ENCODE measurements around the gene FXYD1.

FXYD1 gene

DNA sequence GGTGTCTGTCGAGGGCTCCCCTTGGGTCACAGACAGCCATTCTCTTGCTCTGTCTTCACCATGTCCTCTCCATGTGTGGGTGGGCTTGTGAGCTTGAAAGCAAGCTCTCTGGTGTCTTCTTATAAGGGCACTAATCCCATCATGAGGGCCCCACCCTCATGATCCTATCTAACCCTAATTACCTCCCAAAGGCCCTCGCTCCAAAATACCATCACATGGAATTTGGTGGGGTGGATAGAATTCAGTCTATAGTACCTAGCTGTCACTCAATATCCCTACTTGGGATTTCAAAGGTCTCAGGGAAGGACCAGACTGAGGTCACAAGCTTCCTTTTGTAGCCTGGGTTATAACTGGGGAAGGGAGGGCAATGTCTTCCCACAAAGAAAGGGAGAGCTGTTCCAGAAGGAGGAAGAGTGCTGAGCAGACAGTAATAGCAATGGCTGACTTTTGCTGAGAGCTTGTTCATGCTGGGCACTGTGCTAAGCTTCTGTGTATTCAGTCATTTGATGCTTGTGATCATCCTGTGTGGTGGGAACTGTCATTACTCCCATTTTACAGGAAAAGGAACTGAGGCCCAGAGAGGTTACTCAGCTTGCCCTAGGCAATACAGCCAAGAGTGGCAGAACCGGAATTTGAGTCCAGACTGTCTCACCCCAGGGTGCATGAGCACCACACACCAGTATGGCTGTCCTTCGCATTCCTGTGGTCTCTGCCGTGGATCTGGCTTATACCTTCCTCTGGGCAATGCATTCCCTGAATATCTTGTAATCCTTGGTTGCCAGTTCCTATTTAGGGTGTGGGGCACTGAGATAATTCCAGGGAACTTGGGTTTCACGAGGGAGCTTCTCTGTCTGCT is 24.1 kb downstream of the FXYD1 start:
- Histone ChIP-seq H3K4me2 (ENCODE audit: low read length) (no peak overlapping the region), H3K27ac (ENCODE audit: low read depth, low read length) (peak overlapping the region; percentile 76), H2BK12ac (ENCODE audit: low read length) (peak overlapping the region; percentile 68), H3K23ac (ENCODE audit: low read length) (no peak overlapping the region), H3K36me3 (ENCODE audit: control insufficient read depth in 1 of 2, insufficient read depth in 2 of 2, low read length in 2 of 2) (peaks cover 23 to 48% of the 10 kb centered on the region in 2 experiments), H3K79me1 (ENCODE audit: low read length) (peaks cover 15% of the 10 kb centered on the region), H3K9ac (ENCODE audit: low read length) (no peak overlapping the region), H3K18ac (ENCODE audit: low read length) (no peak overlapping the region), H3K14ac (ENCODE audit: low read length) (no peak overlapping the region), H4K12ac (ENCODE audit: low read depth, low read length) (no peak overlapping the region), H3K4me3 (ENCODE audit: low read depth, low read length) (no peak overlapping the region), H2AFZ (ENCODE audit: insufficient read depth, low read length, poor library complexity) (no peak overlapping the region), H3K4me1 (ENCODE audit: control insufficient read depth in 1 of 2, insufficient read depth in 2 of 2, low read length in 2 of 2) (peaks cover 8 to 17% of the 10 kb centered on the region in 2 experiments), H3K27me3 (ENCODE audit: insufficient read depth, low read length) (no peaks in the 10 kb centered on the region), H2BK120ac (ENCODE audit: insufficient read depth, low read length, poor library complexity) (peak overlapping the region; percentile 87), H3K79me2 (ENCODE audit: control insufficient read depth, insufficient read depth, low read length, poor library complexity) (no peaks in the 10 kb centered on the region), H3K9me3 (ENCODE audit: insufficient read depth, low read depth, low read length) (peaks cover 16% of the 10 kb centered on the region), H4K91ac (ENCODE audit: low read depth, low read length) (peak overlapping the region; percentile 57), H4K8ac (ENCODE audit: low read depth, low read length) (no peak overlapping the region), H3K4ac (ENCODE audit: low read depth, low read length) (no peak overlapping the region), H2AK5ac (ENCODE audit: low read length) (peak overlapping the region; percentile 73), H2BK5ac (ENCODE audit: low read depth, low read length, poor library complexity) (peak overlapping the region; percentile 38)
- no CpG with 5 or more reads among the region's 6 CpGs for WGBS (ENCODE audit: extremely low coverage, insufficient coverage, insufficient read length)
- DNase-seq: peak; percentile 99 to 100

DNA sequence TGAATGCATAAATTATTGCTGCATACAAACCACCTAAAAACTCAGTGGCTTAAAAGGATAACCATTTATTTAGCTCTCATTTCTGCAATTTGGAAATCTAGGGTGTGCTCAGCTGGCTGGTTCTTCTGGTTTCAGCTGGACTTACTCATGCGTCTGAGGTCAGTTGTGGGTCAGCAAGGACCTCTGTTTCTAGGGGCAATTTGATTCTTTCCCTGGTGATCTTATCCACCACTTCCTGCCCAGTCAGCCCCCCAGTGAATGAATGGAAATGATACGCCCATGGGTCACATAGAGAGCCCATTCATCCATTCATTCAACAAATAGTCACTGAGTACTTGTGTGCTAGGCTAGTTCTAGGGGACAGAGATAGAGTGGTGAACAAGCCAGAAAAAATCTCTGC is 25.8 kb downstream of the FXYD1 start:
- H2AFZ ChIP-seq (ENCODE audit: insufficient read depth, low read length, poor library complexity): no peak overlapping the region

DNA sequence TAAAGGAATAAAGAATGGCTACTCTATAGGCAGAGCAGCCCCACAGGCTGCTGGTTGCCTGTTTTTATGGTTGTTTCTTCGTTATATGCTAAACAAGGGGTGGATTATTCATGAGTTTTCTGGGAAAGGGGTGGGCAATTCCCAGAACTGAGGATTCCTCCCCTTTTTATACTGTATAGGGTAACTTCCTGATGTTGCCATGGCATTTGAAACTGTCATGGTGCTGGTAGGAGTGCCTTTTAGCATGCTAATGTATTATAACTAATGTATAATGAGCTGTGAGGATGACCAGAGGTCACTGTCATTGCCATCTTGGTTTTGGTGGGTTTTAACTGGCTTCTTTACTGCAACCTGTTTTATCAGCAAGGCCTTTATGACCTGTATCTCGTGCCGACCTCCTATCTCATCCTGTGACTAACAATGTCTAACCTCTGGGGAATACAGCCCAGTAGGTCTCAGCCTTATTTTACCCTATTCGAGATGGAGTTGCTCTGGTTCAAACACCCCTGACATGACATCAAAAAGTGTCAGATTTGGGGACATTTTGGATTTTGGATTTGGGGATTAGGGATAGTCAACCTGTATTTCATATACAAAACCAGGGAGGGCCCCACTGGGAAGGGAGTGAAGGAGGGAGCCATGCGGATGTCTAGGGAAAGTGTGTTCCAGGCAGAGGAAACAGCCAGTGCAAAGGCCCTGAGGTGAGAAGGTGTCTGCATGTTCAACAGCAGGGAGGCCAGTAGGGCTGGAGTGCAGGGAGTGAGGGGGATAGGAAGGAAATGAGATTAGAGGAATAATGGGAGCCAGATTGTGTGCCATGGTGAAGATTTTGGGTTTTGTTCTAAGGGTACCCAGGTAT is 26.8 kb downstream of the FXYD1 start:
- no peak overlapping the region for H3K23ac ChIP-seq (ENCODE audit: low read length)
- no peak overlapping the region for H4K12ac ChIP-seq (ENCODE audit: low read depth, low read length)
- peaks cover 16% of the 10 kb centered on the region for H3K9me3 ChIP-seq (ENCODE audit: insufficient read depth, low read depth, low read length)
- H3K79me2 ChIP-seq (ENCODE audit: control insufficient read depth, insufficient read depth, low read length, poor library complexity): no peaks in the 10 kb centered on the region
- no peak overlapping the region for H3K4ac ChIP-seq (ENCODE audit: low read depth, low read length)
- H3K18ac ChIP-seq (ENCODE audit: low read length): no peak overlapping the region
- no peak overlapping the region for H3K27ac ChIP-seq (ENCODE audit: low read depth, low read length)
- no peak overlapping the region for H2BK5ac ChIP-seq (ENCODE audit: low read depth, low read length, poor library complexity)
- H4K8ac ChIP-seq (ENCODE audit: low read depth, low read length): no peak overlapping the region
- no peak overlapping the region for H3K14ac ChIP-seq (ENCODE audit: low read length)
- peaks cover 15% of the 10 kb centered on the region for H3K79me1 ChIP-seq (ENCODE audit: low read length)
- no peak overlapping the region for H3K9ac ChIP-seq (ENCODE audit: low read length)
- peaks cover 8 to 17% of the 10 kb centered on the region in 2 experiments for H3K4me1 ChIP-seq (ENCODE audit: control insufficient read depth in 1 of 2, insufficient read depth in 2 of 2, low read length in 2 of 2)
- WGBS (ENCODE audit: extremely low coverage, insufficient coverage, insufficient read length): no CpG with 5 or more reads among the region's 5 CpGs
- no peak overlapping the region for H4K91ac ChIP-seq (ENCODE audit: low read depth, low read length)
- H3K4me2 ChIP-seq (ENCODE audit: low read length): no peak overlapping the region
- no peaks in the 10 kb centered on the region for H3K27me3 ChIP-seq (ENCODE audit: insufficient read depth, low read length)
- H2AK5ac ChIP-seq (ENCODE audit: low read length): no peak overlapping the region
- H2BK120ac ChIP-seq (ENCODE audit: insufficient read depth, low read length, poor library complexity): no peak overlapping the region
- DNase-seq: no peak
- no peak overlapping the region for H3K4me3 ChIP-seq (ENCODE audit: low read depth, low read length)
- no peak overlapping the region for H2BK12ac ChIP-seq (ENCODE audit: low read length)
- no peak overlapping the region for H2AFZ ChIP-seq (ENCODE audit: insufficient read depth, low read length, poor library complexity)
- peaks cover 36 to 49% of the 10 kb centered on the region in 2 experiments for H3K36me3 ChIP-seq (ENCODE audit: control insufficient read depth in 1 of 2, insufficient read depth in 2 of 2, low read length in 2 of 2)

More for the DNA sequence above, 25.8 kb downstream of the FXYD1 start:
- Histone ChIP-seq H3K9ac (ENCODE audit: low read length) (no peak overlapping the region), H3K9me3 (ENCODE audit: insufficient read depth, low read depth, low read length) (peaks cover 16% of the 10 kb centered on the region), H3K27ac (ENCODE audit: low read depth, low read length) (no peak overlapping the region), H3K4me2 (ENCODE audit: low read length) (no peak overlapping the region), H2BK120ac (ENCODE audit: insufficient read depth, low read length, poor library complexity) (no peak overlapping the region), H2BK12ac (ENCODE audit: low read length) (no peak overlapping the region), H3K4me3 (ENCODE audit: low read depth, low read length) (no peak overlapping the region), H3K79me2 (ENCODE audit: control insufficient read depth, insufficient read depth, low read length, poor library complexity) (no peaks in the 10 kb centered on the region), H4K12ac (ENCODE audit: low read depth, low read length) (no peak overlapping the region), H3K79me1 (ENCODE audit: low read length) (peaks cover 15% of the 10 kb centered on the region), H3K36me3 (ENCODE audit: control insufficient read depth in 1 of 2, insufficient read depth in 2 of 2, low read length in 2 of 2) (peaks cover 26 to 45% of the 10 kb centered on the region in 2 experiments), H4K8ac (ENCODE audit: low read depth, low read length) (no peak overlapping the region), H4K91ac (ENCODE audit: low read depth, low read length) (no peak overlapping the region), H3K4me1 (ENCODE audit: control insufficient read depth in 1 of 2, insufficient read depth in 2 of 2, low read length in 2 of 2) (peaks cover 8 to 17% of the 10 kb centered on the region in 2 experiments), H2AK5ac (ENCODE audit: low read length) (no peak overlapping the region), H2BK5ac (ENCODE audit: low read depth, low read length, poor library complexity) (no peak overlapping the region), H3K14ac (ENCODE audit: low read length) (no peak overlapping the region), H3K4ac (ENCODE audit: low read depth, low read length) (no peak overlapping the region), H3K18ac (ENCODE audit: low read length) (no peak overlapping the region), H3K23ac (ENCODE audit: low read length) (no peak overlapping the region), H3K27me3 (ENCODE audit: insufficient read depth, low read length) (no peaks in the 10 kb centered on the region)
- no CpG with 5 or more reads among the region's 2 CpGs for WGBS (ENCODE audit: extremely low coverage, insufficient coverage, insufficient read length)
- no peak for DNase-seq

DNA sequence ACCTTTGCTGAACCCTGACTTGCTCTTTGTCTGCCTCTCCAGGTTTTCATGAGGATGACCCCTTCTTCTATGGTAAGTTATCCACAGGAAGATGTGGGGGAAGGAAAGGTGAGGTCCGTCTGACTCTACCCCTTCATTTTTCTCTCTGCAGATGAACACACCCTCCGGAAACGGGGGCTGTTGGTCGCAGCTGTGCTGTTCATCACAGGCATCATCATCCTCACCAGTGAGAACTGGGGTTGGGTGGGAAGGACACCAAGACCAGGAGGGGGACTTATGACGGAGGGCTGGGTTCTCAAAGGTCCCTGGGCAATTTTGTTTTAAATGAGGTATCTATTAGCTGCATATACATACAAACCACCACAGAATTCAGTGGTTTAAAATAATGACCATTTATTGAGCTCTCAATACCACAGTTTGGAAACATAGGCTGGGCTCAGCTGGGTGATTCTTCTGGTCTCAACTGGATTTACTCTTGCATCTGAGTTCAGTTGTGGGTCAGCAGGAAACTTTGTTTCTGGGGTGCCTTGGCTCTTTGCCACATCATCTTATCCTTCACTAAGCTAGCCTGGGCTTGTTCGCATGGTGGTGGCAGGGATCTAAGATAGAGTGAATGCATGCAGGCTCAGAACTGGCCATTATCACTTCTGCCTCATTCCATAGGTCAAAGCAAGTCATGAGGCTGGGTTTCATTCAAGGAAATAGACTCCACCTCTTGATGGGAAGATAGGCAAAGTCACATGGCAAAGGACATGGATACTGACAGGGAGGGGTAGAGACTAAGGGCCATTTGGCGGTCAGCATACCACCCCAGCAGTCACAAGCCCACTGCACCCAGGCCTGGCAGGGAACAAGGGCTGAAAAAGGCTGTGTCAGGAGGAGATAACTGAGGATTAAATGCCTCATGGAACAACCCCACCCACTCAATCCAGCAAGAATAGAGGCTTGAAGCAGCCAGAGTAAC is 27.8 kb downstream of the FXYD1 start:
- no peak overlapping the region for H2BK5ac ChIP-seq (ENCODE audit: low read depth, low read length, poor library complexity)

More for the DNA sequence above, 27.8 kb downstream of the FXYD1 start:
- DNase-seq: no peak
- H3K4me2 ChIP-seq (ENCODE audit: low read length): no peak overlapping the region
- no peak overlapping the region for H2AK5ac ChIP-seq (ENCODE audit: low read length)
- H3K23ac ChIP-seq (ENCODE audit: low read length): no peak overlapping the region
- H3K27ac ChIP-seq (ENCODE audit: low read depth, low read length): no peak overlapping the region
- H3K4ac ChIP-seq (ENCODE audit: low read depth, low read length): no peak overlapping the region
- peaks cover 16% of the 10 kb centered on the region for H3K9me3 ChIP-seq (ENCODE audit: insufficient read depth, low read depth, low read length)
- no peak overlapping the region for H2AFZ ChIP-seq (ENCODE audit: insufficient read depth, low read length, poor library complexity)
- no peaks in the 10 kb centered on the region for H3K27me3 ChIP-seq (ENCODE audit: insufficient read depth, low read length)
- H3K4me1 ChIP-seq (ENCODE audit: control insufficient read depth in 1 of 2, insufficient read depth in 2 of 2, low read length in 2 of 2): peaks cover 8 to 16% of the 10 kb centered on the region in 2 experiments
- no peak overlapping the region for H2BK12ac ChIP-seq (ENCODE audit: low read length)
- no peak overlapping the region for H4K8ac ChIP-seq (ENCODE audit: low read depth, low read length)
- H4K12ac ChIP-seq (ENCODE audit: low read depth, low read length): no peak overlapping the region
- H3K14ac ChIP-seq (ENCODE audit: low read length): no peak overlapping the region
- H2BK120ac ChIP-seq (ENCODE audit: insufficient read depth, low read length, poor library complexity): no peak overlapping the region
- H3K79me1 ChIP-seq (ENCODE audit: low read length): peaks cover 15% of the 10 kb centered on the region
- H3K36me3 ChIP-seq (ENCODE audit: control insufficient read depth in 1 of 2, insufficient read depth in 2 of 2, low read length in 2 of 2): peaks cover 37 to 48% of the 10 kb centered on the region in 2 experiments
- H3K4me3 ChIP-seq (ENCODE audit: low read depth, low read length): no peak overlapping the region
- H3K9ac ChIP-seq (ENCODE audit: low read length): no peak overlapping the region
- H4K91ac ChIP-seq (ENCODE audit: low read depth, low read length): no peak overlapping the region
- H3K79me2 ChIP-seq (ENCODE audit: control insufficient read depth, insufficient read depth, low read length, poor library complexity): no peaks in the 10 kb centered on the region
- no peak overlapping the region for H3K18ac ChIP-seq (ENCODE audit: low read length)
- no CpG with 5 or more reads among the region's 7 CpGs for WGBS (ENCODE audit: extremely low coverage, insufficient coverage, insufficient read length)
